ENCODE results near the gene CILP2.

Gene CILP2

DNA sequence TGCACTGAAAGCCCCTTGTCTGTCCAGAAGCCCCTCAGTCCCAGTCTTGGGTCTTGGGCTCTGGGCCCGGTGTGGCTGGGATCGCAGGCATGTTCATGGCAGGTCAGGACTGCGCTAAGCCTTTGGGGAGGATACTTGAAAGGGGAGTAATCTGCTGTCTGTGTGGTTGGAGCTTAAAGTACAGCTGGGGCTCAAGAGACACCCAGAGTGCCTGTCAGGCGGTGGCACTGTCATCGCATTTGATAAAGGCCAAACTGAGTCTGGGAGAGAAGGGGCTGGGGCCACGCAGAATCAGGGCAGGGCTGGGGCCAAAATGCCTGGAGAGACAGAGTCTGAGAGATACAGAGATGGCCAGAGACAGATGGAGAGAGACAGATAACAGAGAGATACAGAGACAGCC lies 4.2 kb upstream of the CILP2 start:
- Histone ChIP-seq H3K9ac (ENCODE audit: low read length) (no peak overlapping the region), H2AFZ (ENCODE audit: low read depth, low read length, severe bottlenecking) (no peak overlapping the region), H3K9me2 (replicated peaks; ENCODE audit: insufficient read depth, low read length) (no peaks in the 10 kb centered on the region), H3K36me3 (ENCODE audit: low read length) (no peaks in the 10 kb centered on the region), H3K27me3 (ENCODE audit: low read length) (no peaks in the 10 kb centered on the region), H3K79me2 (ENCODE audit: insufficient read depth, low read length) (no peaks in the 10 kb centered on the region), H4K20me1 (ENCODE audit: low read depth, low read length) (no peaks in the 10 kb centered on the region), H3K9me3 (ENCODE audit: insufficient read depth, low read length) (no peaks in the 10 kb centered on the region), H3K4me2 (ENCODE audit: low read depth, low read length, poor library complexity, severe bottlenecking) (no peak overlapping the region), H3K27ac (ENCODE audit: low read depth, low read length) (no peak overlapping the region), H3K4me3 (ENCODE audit: insufficient read depth, low read length, poor library complexity, severe bottlenecking) (no peak overlapping the region), H3F3A (ENCODE audit: insufficient read depth) (peaks cover 11% of the 10 kb centered on the region)
- TF ChIP-seq, protein P1, sequence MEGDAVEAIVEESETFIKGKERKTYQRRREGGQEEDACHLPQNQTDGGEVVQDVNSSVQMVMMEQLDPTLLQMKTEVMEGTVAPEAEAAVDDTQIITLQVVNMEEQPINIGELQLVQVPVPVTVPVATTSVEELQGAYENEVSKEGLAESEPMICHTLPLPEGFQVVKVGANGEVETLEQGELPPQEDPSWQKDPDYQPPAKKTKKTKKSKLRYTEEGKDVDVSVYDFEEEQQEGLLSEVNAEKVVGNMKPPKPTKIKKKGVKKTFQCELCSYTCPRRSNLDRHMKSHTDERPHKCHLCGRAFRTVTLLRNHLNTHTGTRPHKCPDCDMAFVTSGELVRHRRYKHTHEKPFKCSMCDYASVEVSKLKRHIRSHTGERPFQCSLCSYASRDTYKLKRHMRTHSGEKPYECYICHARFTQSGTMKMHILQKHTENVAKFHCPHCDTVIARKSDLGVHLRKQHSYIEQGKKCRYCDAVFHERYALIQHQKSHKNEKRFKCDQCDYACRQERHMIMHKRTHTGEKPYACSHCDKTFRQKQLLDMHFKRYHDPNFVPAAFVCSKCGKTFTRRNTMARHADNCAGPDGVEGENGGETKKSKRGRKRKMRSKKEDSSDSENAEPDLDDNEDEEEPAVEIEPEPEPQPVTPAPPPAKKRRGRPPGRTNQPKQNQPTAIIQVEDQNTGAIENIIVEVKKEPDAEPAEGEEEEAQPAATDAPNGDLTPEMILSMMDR (IDR thresholded peaks at IDR 0.05; ENCODE audit: insufficient read depth, low read length, poor library complexity, severe bottlenecking): no peak
- TF ChIP-seq EZH2phosphoT487 (conservative IDR thresholded peaks at IDR 0.05; ENCODE audit: low read length): no peak

DNA sequence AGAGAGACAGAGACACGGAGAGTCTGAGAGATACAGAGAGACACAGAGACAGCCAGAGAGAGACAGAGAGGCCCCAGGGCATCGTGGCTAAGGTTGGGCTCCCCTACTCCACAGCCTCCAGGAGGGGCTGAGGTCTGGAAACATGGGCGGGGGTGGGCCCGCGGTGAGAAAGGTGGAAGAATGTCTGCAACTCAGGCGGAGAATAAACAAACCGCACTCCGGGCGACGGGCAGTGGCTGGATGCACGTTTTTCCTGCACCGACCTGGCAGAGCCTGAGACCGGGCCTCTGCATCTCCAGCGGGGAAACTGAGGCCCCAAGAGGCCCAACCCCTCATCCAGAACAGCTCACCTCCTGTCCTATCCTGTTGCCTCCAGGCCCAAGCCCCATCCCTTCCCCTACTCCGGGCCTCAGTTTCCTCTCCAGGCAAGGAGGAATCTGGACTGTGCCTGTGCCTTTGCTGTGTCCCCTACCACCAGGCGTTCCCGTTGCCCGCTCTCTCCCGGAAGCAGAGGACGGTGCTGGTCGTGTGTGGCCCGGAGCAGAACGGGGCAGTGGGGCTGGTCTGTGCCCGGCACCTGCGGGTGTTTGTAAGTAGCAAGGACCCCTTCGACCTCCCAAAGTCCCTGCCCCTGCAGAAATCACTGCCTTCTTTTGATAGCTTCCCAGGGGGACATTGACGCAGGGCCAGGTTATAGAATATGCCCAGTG lies 3.4 kb upstream of the CILP2 start:
- Histone ChIP-seq H3K9me2 (replicated peaks; ENCODE audit: insufficient read depth, low read length) (no peaks in the 10 kb centered on the region), H3K4me3 (ENCODE audit: insufficient read depth, low read length, poor library complexity, severe bottlenecking) (no peak overlapping the region), H3K4me2 (ENCODE audit: low read depth, low read length, poor library complexity, severe bottlenecking) (no peak overlapping the region), H2AFZ (ENCODE audit: low read depth, low read length, severe bottlenecking) (no peak overlapping the region), H3K9me3 (ENCODE audit: insufficient read depth, low read length) (no peaks in the 10 kb centered on the region), H3K27me3 (ENCODE audit: low read length) (no peaks in the 10 kb centered on the region), H3K79me2 (ENCODE audit: insufficient read depth, low read length) (no peaks in the 10 kb centered on the region), H4K20me1 (ENCODE audit: low read depth, low read length) (no peaks in the 10 kb centered on the region), H3F3A (ENCODE audit: insufficient read depth) (peaks cover 11% of the 10 kb centered on the region), H3K9ac (ENCODE audit: low read length) (no peak overlapping the region), H3K27ac (ENCODE audit: low read depth, low read length) (no peak overlapping the region), H3K36me3 (ENCODE audit: low read length) (no peaks in the 10 kb centered on the region)
- TF ChIP-seq, protein P1 (IDR thresholded peaks at IDR 0.05; ENCODE audit: insufficient read depth, low read length, poor library complexity, severe bottlenecking): no peak
- TF ChIP-seq EZH2phosphoT487 (conservative IDR thresholded peaks at IDR 0.05; ENCODE audit: low read length): no peak

DNA sequence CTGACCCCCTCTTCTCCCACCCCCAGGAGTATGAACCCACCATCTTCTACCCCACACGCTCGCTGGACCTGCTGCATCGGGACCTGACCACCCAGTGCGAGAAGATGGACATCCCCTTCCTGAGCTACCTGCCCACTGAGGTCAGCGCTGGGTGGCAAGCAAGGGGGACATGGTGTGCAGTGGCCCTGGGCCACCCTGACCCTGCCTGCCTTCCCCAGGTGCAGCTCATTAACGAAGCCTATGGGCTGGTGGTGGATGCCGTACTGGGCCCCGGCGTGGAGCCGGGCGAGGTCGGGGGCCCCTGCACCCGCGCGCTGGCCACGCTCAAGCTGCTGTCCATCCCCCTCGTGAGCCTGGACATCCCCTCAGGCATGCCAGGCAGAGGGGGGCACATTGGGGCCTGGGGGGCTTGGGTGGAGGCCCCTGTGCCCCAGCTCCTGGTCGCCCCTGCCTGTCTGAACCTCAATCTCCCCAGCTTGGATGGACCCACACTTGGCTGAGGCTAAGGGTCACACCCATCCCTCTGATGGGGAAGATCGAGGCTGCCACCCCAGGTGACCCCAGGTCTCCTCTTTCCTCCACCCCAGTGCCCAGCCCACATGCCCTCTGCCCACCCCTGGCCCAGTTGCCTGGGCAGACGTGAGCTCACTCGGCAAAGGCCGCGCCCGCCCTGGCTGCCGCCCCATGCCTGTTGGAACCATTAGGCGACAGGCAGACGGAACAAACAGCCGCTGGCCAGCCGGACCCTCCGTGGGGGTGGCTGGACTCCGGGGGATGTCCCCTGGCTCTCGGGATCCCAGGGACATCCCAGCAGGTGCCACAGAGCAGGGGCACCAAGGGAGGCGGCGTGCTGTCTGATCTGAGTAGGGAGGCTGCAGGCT lies 2.5 kb upstream of the CILP2 start:
- Histone ChIP-seq H4K20me1 (ENCODE audit: low read depth, low read length) (no peaks in the 10 kb centered on the region), H3F3A (ENCODE audit: insufficient read depth) (peaks cover 9% of the 10 kb centered on the region; the same call in 1 of the 2 replicates), H3K36me3 (ENCODE audit: low read length) (no peaks in the 10 kb centered on the region), H3K27ac (ENCODE audit: low read depth, low read length) (no peak overlapping the region), H3K27me3 (ENCODE audit: low read length) (no peaks in the 10 kb centered on the region), H2AFZ (ENCODE audit: low read depth, low read length, severe bottlenecking) (no peak overlapping the region), H3K9ac (ENCODE audit: low read length) (no peak overlapping the region), H3K9me2 (replicated peaks; ENCODE audit: insufficient read depth, low read length) (no peaks in the 10 kb centered on the region), H3K9me3 (ENCODE audit: insufficient read depth, low read length) (no peaks in the 10 kb centered on the region), H3K4me2 (ENCODE audit: low read depth, low read length, poor library complexity, severe bottlenecking) (no peak overlapping the region), H3K4me3 (ENCODE audit: insufficient read depth, low read length, poor library complexity, severe bottlenecking) (no peak overlapping the region), H3K79me2 (ENCODE audit: insufficient read depth, low read length) (no peaks in the 10 kb centered on the region)
- TF ChIP-seq, protein P1 (IDR thresholded peaks at IDR 0.05; ENCODE audit: insufficient read depth, low read length, poor library complexity, severe bottlenecking): no peak
- TF ChIP-seq EZH2phosphoT487 (conservative IDR thresholded peaks at IDR 0.05; ENCODE audit: low read length): no peak
